Neural progenitor cell (in vitro differentiated cells): ENCODE measurements around the gene SLC2A5.

Experiments used
- EZH2 ChIP-seq: fragments of 200-600 bp; sonication (generic); IDR thresholded peaks from 2 replicates; pipeline ENCODE4 v1.6.1; 2017; ENCODE audit warnings: antibody characterized with exemption, mild to moderate bottlenecking, moderate library complexity
- EZH2phosphoT487 ChIP-seq: fragments of 200-600 bp; sonication (generic); IDR thresholded peaks from 2 replicates; pipeline ENCODE4 v1.6.1; 2017; ENCODE audit warnings: antibody characterized with exemption
- TF ChIP-seq, protein P1 (sequence below): fragments of 200-600 bp; sonication (generic); IDR thresholded peaks from 2 replicates; pipeline ENCODE4 v1.5.1; 2017; ENCODE audit warnings: antibody characterized with exemption, mild to moderate bottlenecking

DNA sequence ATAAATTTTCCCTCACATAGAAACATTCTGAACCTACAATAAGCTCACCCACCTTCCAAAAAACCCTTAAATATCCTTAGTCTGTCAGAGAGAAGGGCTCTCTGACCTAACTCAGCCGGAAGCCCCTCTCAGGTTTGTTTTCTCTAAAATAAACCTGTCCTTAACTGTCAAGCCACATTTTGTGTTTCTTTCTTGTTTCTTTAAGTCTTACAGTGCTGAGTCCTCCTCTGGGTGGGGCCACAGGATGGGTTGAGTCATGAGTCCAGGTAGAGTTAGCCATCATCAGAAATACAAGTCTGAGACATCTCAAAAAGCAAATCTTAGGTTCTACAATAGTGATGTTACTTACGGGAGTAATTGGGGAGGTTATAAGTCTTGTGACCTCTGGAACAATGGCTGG, 26.4 kb upstream of the SLC2A5 start:
- TF ChIP-seq, protein P1, sequence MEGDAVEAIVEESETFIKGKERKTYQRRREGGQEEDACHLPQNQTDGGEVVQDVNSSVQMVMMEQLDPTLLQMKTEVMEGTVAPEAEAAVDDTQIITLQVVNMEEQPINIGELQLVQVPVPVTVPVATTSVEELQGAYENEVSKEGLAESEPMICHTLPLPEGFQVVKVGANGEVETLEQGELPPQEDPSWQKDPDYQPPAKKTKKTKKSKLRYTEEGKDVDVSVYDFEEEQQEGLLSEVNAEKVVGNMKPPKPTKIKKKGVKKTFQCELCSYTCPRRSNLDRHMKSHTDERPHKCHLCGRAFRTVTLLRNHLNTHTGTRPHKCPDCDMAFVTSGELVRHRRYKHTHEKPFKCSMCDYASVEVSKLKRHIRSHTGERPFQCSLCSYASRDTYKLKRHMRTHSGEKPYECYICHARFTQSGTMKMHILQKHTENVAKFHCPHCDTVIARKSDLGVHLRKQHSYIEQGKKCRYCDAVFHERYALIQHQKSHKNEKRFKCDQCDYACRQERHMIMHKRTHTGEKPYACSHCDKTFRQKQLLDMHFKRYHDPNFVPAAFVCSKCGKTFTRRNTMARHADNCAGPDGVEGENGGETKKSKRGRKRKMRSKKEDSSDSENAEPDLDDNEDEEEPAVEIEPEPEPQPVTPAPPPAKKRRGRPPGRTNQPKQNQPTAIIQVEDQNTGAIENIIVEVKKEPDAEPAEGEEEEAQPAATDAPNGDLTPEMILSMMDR, result no peak
- TF ChIP-seq EZH2phosphoT487 (no peak), EZH2 (no peak)
